GM10248 (cell line): ENCODE data around the gene CSKMT.
"Not testable (repeated sequence)": the region's sequence is repeated elsewhere in the genome, so short reads cannot be mapped to it uniquely, and the experiment has no call there.

Experiments used
- CTCF ChIA-PET: fragments of 300-600 bp; sonication (Branson Sonifier 250); formaldehyde crosslinking; extraction: SDS; loops from one replicate; lab custom pipeline; 2021; ENCODE audit warnings: antibody characterized with exemption; lab: Yijun Ruan, JAX
- POLR2A ChIA-PET: fragments of 350-650 bp; sonication (Branson Sonifier 250); formaldehyde crosslinking; extraction: SDS; loops from one replicate; lab custom pipeline; 2020; ENCODE audit warnings: antibody characterized with exemption; lab: Yijun Ruan, JAX
- DNase-seq: peaks from one replicate; pipeline ENCODE4 v3.0.0; 2012; ENCODE audit errors: extremely low spot score
- CTCF ChIP-seq: IDR thresholded peaks from 2 replicates; pipeline ENCODE4 v1.5.1; 2012; ENCODE audit warnings: mild to moderate bottlenecking, low read depth; ENCODE audit errors: extremely low read depth, missing control alignments, control extremely low read depth

CSKMT gene

GRCh38 chr11:62689421-62690183 lies 24.5 kb downstream of the CSKMT start, which contains the start of gene LRRN4CL:
Gene LRRN4CL, minus strand, starts transcription at chr11:62689530. Its CDS starts 1,022 bp downstream, at chr11:62688508.
- POLR2A ChIA-PET: interaction anchor here (2.0 kb wide), 1 partner anchor 25 kb away, joined by 9 read pairs; the partner anchor contains the start of genes C11orf98 and CSKMT
- DNase-seq: no peak
- CTCF ChIA-PET: interaction anchor here (0.8 to 7.0 kb wide), 11 partner anchors 8 to 294 kb away, joined by 3 to 59 read pairs (median 4); partner anchors contain the start of genes GNG3, LBHD1 and TUT1
- TF ChIP-seq CTCF: no peak

- POLR2A ChIA-PET: interaction anchor here (0.6 to 1.0 kb wide), 2 partner anchors 22 to 27 kb away, joined by 3 to 4 read pairs; partner anchors contain the start of gene UQCC3
- CTCF ChIA-PET: interaction anchor here (0.8 to 7.0 kb wide), 25 partner anchors 10 to 299 kb away, joined by 3 to 79 read pairs (median 6); partner anchors contain the start of genes B3GAT3, BSCL2, GNG3 and LBHD1
- not testable (repeated sequence) for DNase-seq
Measured at GRCh38 chr11:62693624-62694023, 28.5 kb downstream of the CSKMT start.

GRCh38 chr11:62694455-62695167 lies 29.5 kb downstream of the CSKMT start:
- POLR2A ChIA-PET: interaction anchor here (1.0 kb wide), 1 partner anchor 23 kb away, joined by 3 read pairs; the partner anchor contains the start of gene UQCC3
- TF ChIP-seq CTCF: peak; percentile 84
- peak; percentile 82 for DNase-seq
- CTCF ChIA-PET: interaction anchor here (0.7 to 7.0 kb wide), 36 partner anchors 11 to 300 kb away, joined by 3 to 79 read pairs (median 4); partner anchors contain the start of genes B3GAT3, BSCL2, C11orf98 and CSKMT

GRCh38 chr11:62702246-62702645 lies 37.1 kb downstream of the CSKMT start:
- ChIA-PET CTCF (interaction anchor here (0.8 to 9.1 kb wide), 8 partner anchors 8 to 278 kb away, joined by 3 to 79 read pairs (median 4); partner anchors contain the start of genes LBHD1 and UQCC3), POLR2A (no interaction called here)
- TF ChIP-seq CTCF: no peak
- no peak for DNase-seq

- CTCF ChIA-PET: interaction anchor here (1.1 to 9.1 kb wide), 6 partner anchors 10 to 279 kb away, joined by 3 to 79 read pairs (median 6); partner anchors contain the start of genes EML3 and TAF6L
Measured at GRCh38 chr11:62703921-62704320, 38.8 kb downstream of the CSKMT start.

GRCh38 chr11:62705413-62705812 lies 40.3 kb downstream of the CSKMT start:
- DNase-seq: no peak
- CTCF ChIA-PET: interaction anchor here (0.8 to 9.1 kb wide), 10 partner anchors 11 to 242 kb away, joined by 3 to 79 read pairs (median 4); partner anchors contain the start of genes C11orf98, CSKMT, LRRN4CL and TUT1
- POLR2A ChIA-PET: interaction anchor here (0.5 to 1.9 kb wide), 5 partner anchors 40 to 131 kb away, joined by 3 to 17 read pairs (median 4); partner anchors contain the start of genes C11orf98, CSKMT and EEF1G
- TF ChIP-seq CTCF: no peak

More at GRCh38 chr11:62703921-62704320, 38.8 kb downstream of the CSKMT start:
- POLR2A ChIA-PET, DNase-seq: not testable (repeated sequence)
